Measurements from ENCODE around the gene MED10.

Gene MED10

GRCh38 chr5:6395621-6396020 is 17.3 kb upstream of the MED10 start:
- no peak overlapping the region for H2AFZ ChIP-seq (ENCODE audit: low read length)
- TF ChIP-seq CTCF (IDR thresholded peaks at IDR 0.05; ENCODE audit: low read length): no peak
- no peak for TF ChIP-seq EZH2 (IDR thresholded peaks at IDR 0.05; ENCODE audit: borderline replicate concordance, low read length)
- no peaks in the 10 kb centered on the region for H3K9me2 ChIP-seq (ENCODE audit: low read depth, low read length)
- H3K4me1 ChIP-seq (ENCODE audit: insufficient read depth, low read length, severe bottlenecking): no peaks in the 10 kb centered on the region
- H3K4me2 ChIP-seq (ENCODE audit: low read length): no peak overlapping the region
- no peaks in the 10 kb centered on the region for H3K36me3 ChIP-seq (ENCODE audit: insufficient read depth, low read length)
- H3K27me3 ChIP-seq (ENCODE audit: insufficient read depth, low read length): peaks cover 6% of the 10 kb centered on the region; the same call in 1 of the 2 replicates
- H3K27ac ChIP-seq (ENCODE audit: low read depth, low read length, poor library complexity, severe bottlenecking): no peak overlapping the region
- H4K20me1 ChIP-seq (ENCODE audit: insufficient read depth, low read length): no peaks in the 10 kb centered on the region
- no peak overlapping the region for H3K9ac ChIP-seq (ENCODE audit: low read length)
- no peaks in the 10 kb centered on the region for H3K79me2 ChIP-seq (ENCODE audit: insufficient read depth, low read length)
- H3K9me3 ChIP-seq (ENCODE audit: low read length): no peaks in the 10 kb centered on the region
- H3K4me3 ChIP-seq (ENCODE audit: low read depth, low read length, poor library complexity, severe bottlenecking): no peak overlapping the region
- H3F3A ChIP-seq (ENCODE audit: insufficient read depth, low read length): no peaks in the 10 kb centered on the region

GRCh38 chr5:6395102-6395445 is 16.7 kb upstream of the MED10 start:
- H3K9me2 ChIP-seq (ENCODE audit: low read depth, low read length): no peaks in the 10 kb centered on the region
- H3K79me2 ChIP-seq (ENCODE audit: insufficient read depth, low read length): no peaks in the 10 kb centered on the region
- H3K36me3 ChIP-seq (ENCODE audit: insufficient read depth, low read length): no peaks in the 10 kb centered on the region
- no peak overlapping the region for H3K9ac ChIP-seq (ENCODE audit: low read length)
- H4K20me1 ChIP-seq (ENCODE audit: insufficient read depth, low read length): no peaks in the 10 kb centered on the region
- no peaks in the 10 kb centered on the region for H3K4me1 ChIP-seq (ENCODE audit: insufficient read depth, low read length, severe bottlenecking)
- H3K4me3 ChIP-seq (ENCODE audit: low read depth, low read length, poor library complexity, severe bottlenecking): no peak overlapping the region
- H3K27ac ChIP-seq (ENCODE audit: low read depth, low read length, poor library complexity, severe bottlenecking): no peak overlapping the region
- TF ChIP-seq CTCF (IDR thresholded peaks at IDR 0.05; ENCODE audit: low read length) (no peak), EZH2 (IDR thresholded peaks at IDR 0.05; ENCODE audit: borderline replicate concordance, low read length) (no peak)
- no peak overlapping the region for H3K4me2 ChIP-seq (ENCODE audit: low read length)
- no peak overlapping the region for H2AFZ ChIP-seq (ENCODE audit: low read length)
- H3K9me3 ChIP-seq (ENCODE audit: low read length): no peaks in the 10 kb centered on the region
- no peaks in the 10 kb centered on the region for H3F3A ChIP-seq (ENCODE audit: insufficient read depth, low read length)
- H3K27me3 ChIP-seq (ENCODE audit: insufficient read depth, low read length): peaks cover 6% of the 10 kb centered on the region; the same call in 1 of the 2 replicates

- Histone ChIP-seq H3K27me3 (ENCODE audit: insufficient read depth, low read length) (peaks cover 6% of the 10 kb centered on the region; the same call in 1 of the 2 replicates), H3K27ac (ENCODE audit: low read depth, low read length, poor library complexity, severe bottlenecking) (no peak overlapping the region), H3K4me1 (ENCODE audit: insufficient read depth, low read length, severe bottlenecking) (no peaks in the 10 kb centered on the region), H2AFZ (ENCODE audit: low read length) (no peak overlapping the region), H3K79me2 (ENCODE audit: insufficient read depth, low read length) (no peaks in the 10 kb centered on the region), H3K36me3 (ENCODE audit: insufficient read depth, low read length) (no peaks in the 10 kb centered on the region), H3K9me2 (ENCODE audit: low read depth, low read length) (no peaks in the 10 kb centered on the region), H3K4me3 (ENCODE audit: low read depth, low read length, poor library complexity, severe bottlenecking) (no peak overlapping the region), H3F3A (ENCODE audit: insufficient read depth, low read length) (no peaks in the 10 kb centered on the region), H3K9me3 (ENCODE audit: low read length) (no peaks in the 10 kb centered on the region), H4K20me1 (ENCODE audit: insufficient read depth, low read length) (no peaks in the 10 kb centered on the region), H3K4me2 (ENCODE audit: low read length) (no peak overlapping the region), H3K9ac (ENCODE audit: low read length) (no peak overlapping the region)
- TF ChIP-seq EZH2 (IDR thresholded peaks at IDR 0.05; ENCODE audit: borderline replicate concordance, low read length): no peak
- TF ChIP-seq CTCF (IDR thresholded peaks at IDR 0.05; ENCODE audit: low read length): no peak
Observed at GRCh38 chr5:6394429-6395101, 16.2 kb upstream of the MED10 start.
